GM19043 (cell line): Measurements from ENCODE around the gene EML4.
"Not testable (repeated sequence)": the region's sequence is repeated elsewhere in the genome, so short reads cannot be mapped to it uniquely, and the experiment has no call there.

ENCODE experiments used
- ATAC-seq: cut with Tn5 transposase; IDR thresholded peaks from one replicate; pipeline ENCODE4 v1.9.1; 2021; ENCODE audit warnings: low read depth; ENCODE audit not compliant: unreplicated experiment

EML4 gene

GRCh38 chr2:42371611-42372473, 202.7 kb downstream of the EML4 start:
- no peak for ATAC-seq

GRCh38 chr2:42372474-42373200, 203.5 kb downstream of the EML4 start:
- no peak for ATAC-seq

- no peak for ATAC-seq
Observed at GRCh38 chr2:42376758-42377157, 207.6 kb downstream of the EML4 start.

DNA sequence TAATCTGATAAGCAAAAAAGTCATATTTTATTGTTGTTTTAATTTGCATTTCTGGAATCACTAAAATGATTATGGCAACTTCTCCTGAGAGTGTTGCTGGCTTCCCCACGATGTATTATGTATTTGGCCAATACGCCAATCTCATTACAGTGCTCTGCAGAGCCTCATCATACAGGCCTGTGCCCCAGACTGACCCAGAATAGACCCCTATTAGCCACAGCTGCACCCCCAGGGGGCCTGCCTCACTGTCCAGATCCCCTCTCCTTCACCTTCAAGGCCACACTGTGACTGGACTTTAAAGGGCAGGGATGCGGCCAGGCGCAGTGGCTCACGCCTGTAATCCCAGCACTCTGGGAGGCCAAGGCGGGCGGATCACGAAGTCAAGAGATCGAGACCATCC, 209.3 kb downstream of the EML4 start:
- ATAC-seq: no peak

- ATAC-seq: not testable (repeated sequence)
Observed at GRCh38 chr2:42380026-42380425, 210.9 kb downstream of the EML4 start.

- no peak for ATAC-seq
Observed at GRCh38 chr2:42382144-42382543, 213.0 kb downstream of the EML4 start.
